COLO668 (cell line): ENCODE data around the gene C2CD4D.

Experiments
- DNase-seq: peaks from one replicate; lab custom pipeline; 2025; ENCODE audit not compliant: unreplicated experiment; lab: John Stamatoyannopoulos, UW

C2CD4D gene

GRCh38 chr1:151835596-151835995, 4.0 kb downstream of the C2CD4D start:
- no peak for DNase-seq

GRCh38 chr1:151834239-151834638, 5.4 kb downstream of the C2CD4D start:
- no peak for DNase-seq

- DNase-seq, result no peak
Measured at GRCh38 chr1:151833172-151833900, 6.3 kb downstream of the C2CD4D start.

- peak; percentile 61 for DNase-seq
Measured at GRCh38 chr1:151832318-151832980, 7.2 kb downstream of the C2CD4D start.

GRCh38 chr1:151831605-151832004, 8.0 kb downstream of the C2CD4D start, which contains the start of gene RORC:
TSS of gene RORC (minus strand) at chr1:151831802. CDS start at chr1:151831764, 38 bp downstream.
- DNase-seq, result no peak

- no peak for DNase-seq
Measured at GRCh38 chr1:151831256-151831591, 8.4 kb downstream of the C2CD4D start.

- DNase-seq, result no peak
Measured at GRCh38 chr1:151830055-151830454, 9.6 kb downstream of the C2CD4D start.

- DNase-seq, result no peak
Measured at GRCh38 chr1:151829352-151830046, 10.1 kb downstream of the C2CD4D start.

- DNase-seq, result no peak
Measured at GRCh38 chr1:151828921-151829320, 10.7 kb downstream of the C2CD4D start.

- no peak for DNase-seq
Measured at GRCh38 chr1:151827853-151828252, 11.8 kb downstream of the C2CD4D start.

- DNase-seq, result no peak
Measured at GRCh38 chr1:151825751-151826660, 13.6 kb downstream of the C2CD4D start.

- no peak for DNase-seq
Measured at GRCh38 chr1:151825204-151825603, 14.4 kb downstream of the C2CD4D start.

- DNase-seq, result no peak
Measured at GRCh38 chr1:151823175-151823574, 16.4 kb downstream of the C2CD4D start.

- DNase-seq, result no peak
Measured at GRCh38 chr1:151822404-151822803, 17.2 kb downstream of the C2CD4D start.

GRCh38 chr1:151820940-151821339, 18.7 kb downstream of the C2CD4D start:
- DNase-seq, result peak; percentile 81

- no peak for DNase-seq
Measured at GRCh38 chr1:151819976-151820623, 19.5 kb downstream of the C2CD4D start.

GRCh38 chr1:151819227-151819835, 20.3 kb downstream of the C2CD4D start:
- DNase-seq, result no peak

GRCh38 chr1:151817353-151817730, 22.3 kb downstream of the C2CD4D start:
- peak; percentile 24 for DNase-seq

GRCh38 chr1:151816548-151817352, 22.9 kb downstream of the C2CD4D start:
- DNase-seq, result peak; percentile 18
